Measurements from ENCODE around the gene FGD5. TPM values are rescaled to one million over a fixed set of nuclear protein-coding genes. Genes with fewer than 3 reads are reported as not detected.

The FGD5 gene
- total RNA-seq, 1 donor from 2014 or later: 0.22 TPM

- Mint-ChIP-seq H3K9me3 (ENCODE audit: low read depth) (no peaks in the 10 kb centered on the region), H3K4me3 (ENCODE audit: unreplicated experiment) (no peak overlapping the region), H3K27me3 (ENCODE audit: low read depth) (peaks cover 51% of the 10 kb centered on the region), H3K4me1 (ENCODE audit: low read depth) (no peaks in the 10 kb centered on the region), H3K27ac (ENCODE audit: unreplicated experiment) (no peak overlapping the region), H3K36me3 (ENCODE audit: low read depth) (no peaks in the 10 kb centered on the region)
- no peak for DNase-seq (ENCODE audit: low spot score)
- peak; percentile 32 for TF ChIP-seq CTCF (IDR thresholded peaks at IDR 0.05)
These were observed 95.4 kb downstream of the FGD5 start for GRCh38 chr3:14913926-14914778.

- TF ChIP-seq CTCF (IDR thresholded peaks at IDR 0.05): no peak
- H3K27me3 Mint-ChIP-seq (ENCODE audit: low read depth): peaks cover 51% of the 10 kb centered on the region
- no peaks in the 10 kb centered on the region for H3K9me3 Mint-ChIP-seq (ENCODE audit: low read depth)
- H3K36me3 Mint-ChIP-seq (ENCODE audit: low read depth): no peaks in the 10 kb centered on the region
- no peaks in the 10 kb centered on the region for H3K4me1 Mint-ChIP-seq (ENCODE audit: low read depth)
- no peak overlapping the region for H3K4me3 Mint-ChIP-seq (ENCODE audit: unreplicated experiment)
- no peak for DNase-seq (ENCODE audit: low spot score)
- H3K27ac Mint-ChIP-seq (ENCODE audit: unreplicated experiment): no peak overlapping the region
These were observed 96.0 kb downstream of the FGD5 start for GRCh38 chr3:14914779-14915117.

GRCh38 chr3:14915636-14916222 lies 97.0 kb downstream of the FGD5 start:
- Mint-ChIP-seq H3K4me3 (ENCODE audit: unreplicated experiment) (no peak overlapping the region), H3K4me1 (ENCODE audit: low read depth) (no peaks in the 10 kb centered on the region), H3K27me3 (ENCODE audit: low read depth) (peaks cover 47% of the 10 kb centered on the region), H3K9me3 (ENCODE audit: low read depth) (no peaks in the 10 kb centered on the region), H3K27ac (ENCODE audit: unreplicated experiment) (no peak overlapping the region), H3K36me3 (ENCODE audit: low read depth) (no peaks in the 10 kb centered on the region)
- no peak for DNase-seq (ENCODE audit: low spot score)
- peak; percentile 24 for TF ChIP-seq CTCF (IDR thresholded peaks at IDR 0.05)

- DNase-seq (ENCODE audit: low spot score): no peak
- no peak overlapping the region for H3K27ac Mint-ChIP-seq (ENCODE audit: unreplicated experiment)
- no peaks in the 10 kb centered on the region for H3K9me3 Mint-ChIP-seq (ENCODE audit: low read depth)
These were observed 99.6 kb downstream of the FGD5 start for GRCh38 chr3:14918356-14918860.

More at GRCh38 chr3:14918356-14918860, 99.6 kb downstream of the FGD5 start:
- Mint-ChIP-seq H3K4me3 (ENCODE audit: unreplicated experiment) (no peak overlapping the region), H3K4me1 (ENCODE audit: low read depth) (peaks cover 5% of the 10 kb centered on the region), H3K27me3 (ENCODE audit: low read depth) (peaks cover 33% of the 10 kb centered on the region), H3K36me3 (ENCODE audit: low read depth) (no peaks in the 10 kb centered on the region)
- no peak for TF ChIP-seq CTCF (IDR thresholded peaks at IDR 0.05)
